K562 (cell line): ENCODE results near the gene ADK. TPM values are rescaled to one million over a fixed set of nuclear protein-coding genes. Genes with fewer than 3 reads are reported as not detected.

Experiments
- ATAC-seq: fragments of 200-7000 bp; cut with Tn5 transposase; 3 replicates; pipeline ENCODE4 v1.9.1; 2020; ENCODE audit warnings: moderate library complexity
- BruUV-seq: library from RNA; stranded (reverse); fragments of 400-500 nt; replicated peaks from 2 replicates; lab custom pipeline; 2021; lab: Mats Ljungman, UMichigan
- CTCF ChIA-PET: fragments of 300-600 bp; formaldehyde crosslinking; extraction: SDS; loops from one replicate; lab custom pipeline; 2021; ENCODE audit warnings: low intra/inter-chr PET ratio; lab: Yijun Ruan, JAX
- POLR2A ChIA-PET: fragments of 300-600, 350-650 bp; sonication (Branson Sonifier 250); formaldehyde crosslinking; extraction: SDS; loops from one replicate; lab custom pipeline; 2021; ENCODE audit warnings: antibody characterized with exemption, inconsistent platforms; lab: Yijun Ruan, JAX
- DNase-seq, 4 experiments: peaks; one replicate each; pipeline versions ENCODE4 v3.0.0 to v3.0.0-alpha.2; 2011 to 2018; ENCODE audit warnings: low spot score in 3 of 4, mixed read lengths in 3 of 4; ENCODE audit errors: extremely low read depth in 1 of 4
- FAIRE-seq: peaks from 2 replicates; lab custom pipeline; 2011; peaks lifted over from hg19 to GRCh38; lab: Jason Lieb, UNC
- H2AFZ ChIP-seq: 2 replicates; pipeline ENCODE4 v1.6.0; 2011; ENCODE audit warnings: low read depth, low read length, control low read depth, inconsistent platforms
- H3K27ac ChIP-seq: fragments of 200-600 bp; 3 replicates; pipeline ENCODE4 v1.8.0; 2011; ENCODE audit warnings: low read depth, mild to moderate bottlenecking, control low read depth, inconsistent platforms, low read length, moderate library complexity, mixed read lengths; ENCODE audit errors: extremely low read depth
- H3K27me3 ChIP-seq, 2 experiments: fragments of 300-600 bp in 1 of 2; 2 replicates in 1 of 2; 3 replicates in 1 of 2; pipeline versions ENCODE4 v1.6.0 to v1.8.0; 2011; ENCODE audit warnings: inconsistent platforms in 2 of 2, low read length in 2 of 2, mild to moderate bottlenecking in 1 of 2, mixed read lengths in 1 of 2, moderate library complexity in 1 of 2; ENCODE audit not compliant: control insufficient read depth in 2 of 2, insufficient read depth in 2 of 2
- H3K36me3 ChIP-seq: fragments of 300-600 bp; 3 replicates; pipeline ENCODE4 v1.8.0; 2011; ENCODE audit warnings: mild to moderate bottlenecking, low read length, inconsistent platforms; ENCODE audit not compliant: control insufficient read depth, insufficient read depth
- H3K4me1 ChIP-seq, 2 experiments: fragments of 200-600 bp in 1 of 2; replicated peaks in 1 of 2; 2 replicates in 1 of 2; 3 replicates in 1 of 2; pipeline versions ENCODE4 v1.5.1 to v1.8.0; 2011; ENCODE audit warnings: inconsistent platforms in 2 of 2, low read length in 2 of 2, mild to moderate bottlenecking in 1 of 2, mixed read lengths in 1 of 2, moderate library complexity in 1 of 2; ENCODE audit not compliant: control insufficient read depth in 2 of 2, insufficient read depth in 2 of 2
- H3K4me2 ChIP-seq: 2 replicates; pipeline ENCODE4 v1.6.1; 2011; ENCODE audit warnings: low read length, control low read depth, inconsistent platforms, mixed read lengths; ENCODE audit not compliant: insufficient read depth
- H3K4me3 ChIP-seq: fragments of 200-600 bp; sonication (generic), shearing (Covaris generic); 2 replicates; pipeline ENCODE4 v1.5.1; 2016; ENCODE audit warnings: control low read depth, inconsistent platforms
- H3K79me2 ChIP-seq: fragments of 200-600 bp; 3 replicates; pipeline ENCODE4 v1.8.0; 2011; ENCODE audit warnings: low read length, inconsistent platforms; ENCODE audit not compliant: control insufficient read depth, insufficient read depth
- H3K9ac ChIP-seq, 2 experiments: 2 replicates each; pipeline versions ENCODE4 v1.6.0 to v1.6.1; 2011; ENCODE audit warnings: low read depth in 2 of 2, low read length in 2 of 2, control low read depth in 1 of 2, inconsistent platforms in 1 of 2, mild to moderate bottlenecking in 1 of 2, mixed read lengths in 1 of 2; ENCODE audit not compliant: insufficient read depth in 1 of 2
- H3K9me1 ChIP-seq: one replicate; pipeline ENCODE4 v1.6.0; 2011; ENCODE audit warnings: inconsistent platforms, mild to moderate bottlenecking, low read length, moderate library complexity; ENCODE audit not compliant: control insufficient read depth, insufficient read depth
- H3K9me3 ChIP-seq: replicated peaks from 2 replicates; pipeline ENCODE4 v1.5.1; 2011; ENCODE audit warnings: low read depth, low read length, inconsistent platforms; ENCODE audit not compliant: control insufficient read depth, insufficient read depth
- H4K20me1 ChIP-seq: replicated peaks from 2 replicates; pipeline ENCODE4 v1.6.1; 2011; ENCODE audit warnings: low read length, inconsistent platforms, mixed read lengths; ENCODE audit not compliant: control insufficient read depth, insufficient read depth
- COPS2 ChIP-seq: fragments of 450-650 bp; conservative IDR thresholded peaks from 2 replicates; pipeline ENCODE4 v1.6.1; 2016; ENCODE audit warnings: mild to moderate bottlenecking, moderate library complexity
- DNMT1 ChIP-seq: fragments of 450-650 bp; IDR thresholded peaks from 2 replicates; pipeline ENCODE4 v1.6.1; 2016; ENCODE audit warnings: antibody characterized with exemption, mild to moderate bottlenecking
- KLF10 ChIP-seq: fragments of 250-450 bp; sonication (Bioruptor Pico); IDR thresholded peaks from 2 replicates; pipeline ENCODE4 v1.6.1; 2021; ENCODE audit warnings: matching md5 sums
- NONO ChIP-seq, 2 experiments: fragments of 200-400 bp in 1 of 2; fragments of 450-650 bp in 1 of 2; formaldehyde crosslinking in 1 of 2; IDR thresholded peaks; 2 replicates each; pipeline ENCODE4 v1.6.1; 2017; ENCODE audit warnings: low read depth in 2 of 2, mild to moderate bottlenecking in 2 of 2, moderate library complexity in 2 of 2, low read length in 1 of 2
- RBM22 ChIP-seq: fragments of 200-400 bp; formaldehyde crosslinking; IDR thresholded peaks from 2 replicates; pipeline ENCODE4 v1.6.1; 2018; ENCODE audit warnings: low read length, low read depth; ENCODE audit not compliant: poor library complexity, severe bottlenecking
- RCOR1 ChIP-seq, 2 experiments: IDR thresholded peaks; 2 replicates each; pipeline ENCODE4 v1.6.1; 2012; ENCODE audit warnings: low read depth in 2 of 2, low read length in 2 of 2, borderline replicate concordance in 1 of 2, improper control_type of control experiment in 1 of 2
- SMARCC2 ChIP-seq: fragments of 450-650 bp; IDR thresholded peaks from 2 replicates; pipeline ENCODE4 v1.6.1; 2017; ENCODE audit warnings: antibody characterized with exemption, moderate library complexity, mild to moderate bottlenecking, low read depth
- SMC3 ChIP-seq: conservative IDR thresholded peaks from 2 replicates; pipeline ENCODE4 v1.6.1; 2011; ENCODE audit warnings: low read depth, low read length, improper control_type of control experiment; ENCODE audit not compliant: insufficient read depth
- SNRNP70 ChIP-seq: fragments of 200-400 bp; formaldehyde crosslinking; optimal IDR thresholded peaks from 2 replicates; pipeline ENCODE3; 2017; ENCODE audit warnings: low read depth, low read length
- TAF15 ChIP-seq: fragments of 200-400 bp; formaldehyde crosslinking; IDR thresholded peaks from 2 replicates; pipeline ENCODE4 v1.6.1; 2017; ENCODE audit warnings: mild to moderate bottlenecking, low read depth, low read length, moderate library complexity
- ZNF197 ChIP-seq: fragments of 200-800 bp; sonication (Bioruptor generic); IDR thresholded peaks from 2 replicates; pipeline ENCODE4 v1.6.1; 2016; ENCODE audit warnings: low read depth, missing genetic modification characterization, missing compliant biosample characterization
- ZNF668 ChIP-seq: fragments of 250-450 bp; sonication (Bioruptor Pico); IDR thresholded peaks from 2 replicates; pipeline ENCODE4 v1.8.0; 2022; ENCODE audit warnings: mild to moderate bottlenecking, inconsistent platforms
- WGBS: fragments of 100-300 bp; shearing (Covaris generic); methylation state at CpG from one replicate; pipeline ENCODE4 v1.1.6; 2016; ENCODE audit warnings: low coverage, mixed read lengths; ENCODE audit not compliant: insufficient coverage; ENCODE audit errors: missing lambda C conversion rate; 5-methylcytosine and 5-hydroxymethylcytosine counted together
- in situ Hi-C: fragments of 300-500 bp; cut with MboI; formaldehyde crosslinking; loops from 4 replicates; pipeline ENCODE4 v1.15.0; 2018; ENCODE audit warnings: inconsistent platforms, mixed read lengths
- intact Hi-C: fragments of 100-400 bp; cut with micrococcal nuclease; formaldehyde crosslinking; loops from 2 replicates; pipeline ENCODE4 v1.14.2; 2022
- polyA plus RNA-seq, 8 experiments: library from polyadenylated mRNA; depleted of rRNA in 4 of 8; stranded (reverse) in 5 of 8; unstranded in 3 of 8; fragments of >200 nt; fragmentation: Nextera tagmentation in 2 of 8; fragmentation: Illumina TruSeq in 1 of 8; extraction: Ambion mirVana in 2 of 8; extraction: Trizol in 1 of 8; gene quantifications; 2 replicates each; pipeline versions ENCODE4 v1.2.1 to v1.2.3, GENCODE V29; 2011 to 2014; ENCODE audit warnings: inconsistent platforms in 1 of 8, missing spikeins in 1 of 8
- total RNA-seq, 7 experiments: library from RNA; depleted of rRNA in 6 of 7; stranded (reverse); fragments of >200 nt in 6 of 7; fragmentation: Illumina TruSeq in 2 of 7; extraction: Trizol in 2 of 7; gene quantifications; 2 replicates each; pipeline versions ENCODE4 v1.2.1 to v1.2.3, GENCODE V29; 2011 to 2021; ENCODE audit warnings: low replicate concordance in 1 of 7

ADK gene
- total and polyA plus RNA-seq, 9 of the 15 experiments (the other 6 are each of a cell fraction or from before 2014, with no cell fraction given), result 54.2 to 97.8 (median 73.6) TPM

DNA sequence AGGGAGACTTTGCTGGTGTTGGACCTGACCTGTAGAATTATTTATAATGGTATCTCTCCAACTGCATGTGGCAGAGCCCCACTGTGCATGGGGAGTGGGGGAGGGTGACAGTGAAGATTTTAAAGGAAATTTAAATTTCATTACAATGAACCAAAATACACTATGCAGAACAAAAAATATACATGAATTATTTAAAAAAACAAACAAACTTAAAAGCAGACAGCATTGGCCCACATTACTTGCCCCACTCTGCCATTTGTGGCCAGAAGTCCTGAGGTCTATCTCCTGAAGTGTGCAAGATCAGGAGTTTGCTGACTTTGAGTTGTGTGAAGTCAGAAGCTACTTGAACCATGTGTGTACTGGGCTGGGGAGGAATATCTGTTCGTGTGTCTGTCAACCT is 40.9 kb upstream of the ADK start (continued):
- no peak for TF ChIP-seq NONO (IDR thresholded peaks at IDR 0.05; ENCODE audit: low read depth in 2 of 2, low read length in 1 of 2)
- no peak for TF ChIP-seq DNMT1
- TF ChIP-seq SNRNP70, result no peak
- TF ChIP-seq COPS2, result no peak
- TF ChIP-seq ZNF197, result no peak
- TF ChIP-seq ZNF668 (CRISPR knock-in tag), result no peak
- TF ChIP-seq SMARCC2, result no peak
- no peak for TF ChIP-seq KLF10 (CRISPR knock-in tag)

GRCh38 chr10:74111799-74112198 is 39.2 kb upstream of the ADK start:
- CTCF ChIA-PET, result no interaction called here
- intact Hi-C loops, result no loop called here
- H3K9me3 ChIP-seq, result no peaks in the 10 kb centered on the region

More at GRCh38 chr10:74111799-74112198, 39.2 kb upstream of the ADK start:
- FAIRE-seq (no peak), ATAC-seq (no peak), DNase-seq (no peak)
- 94% methylated on average over 14 of the region's 14 CpGs for WGBS
- POLR2A ChIA-PET, result interaction anchor here (0.6 to 4.9 kb wide), 7 partner anchors 9 to 263 kb away, joined by 3 to 18 read pairs (median 4); no protein-coding TSS in a partner anchor
- Histone ChIP-seq H3K9ac (no peak overlapping the region), H3K4me3 (no peak overlapping the region), H3K27ac (no peak overlapping the region), H4K20me1 (no peaks in the 10 kb centered on the region), H3K4me1 (no peaks in the 10 kb centered on the region), H3K79me2 (0 out of 3 replicates have a peak, but pooled peaks cover 3% of the 10 kb centered on the region), H3K27me3 (no peaks in the 10 kb centered on the region), H3K9me1 (no peaks in the 10 kb centered on the region), H3K36me3 (peaks cover 96% of the 10 kb centered on the region), H2AFZ (no peak overlapping the region), H3K4me2 (no peak overlapping the region)
- no peak for TF ChIP-seq TAF15
- no peak for TF ChIP-seq SMC3
- no peak for TF ChIP-seq RCOR1 (IDR thresholded peaks at IDR 0.05; ENCODE audit: borderline replicate concordance in 1 of 2, low read depth in 2 of 2, low read length in 2 of 2)
- peak; percentile 31 for TF ChIP-seq RBM22
- BruUV-seq, result no TSS peak
- in situ Hi-C loops, result no loop called here
